DMS114 treated with DMSO at 0.1 percent for 48 hours (cell line): ENCODE measurements around the gene UQCRC2.
"Not testable (repeated sequence)": the region's sequence is repeated elsewhere in the genome, so short reads cannot be mapped to it uniquely, and the experiment has no call there.

Source experiments
- DNase-seq: peaks from one replicate; lab custom pipeline; 2025; ENCODE audit not compliant: unreplicated experiment; lab: John Stamatoyannopoulos, UW

UQCRC2 gene

GRCh38 chr16:21980032-21980431 lies 26.9 kb downstream of the UQCRC2 start:
- no peak for DNase-seq

GRCh38 chr16:21982108-21982507 lies 28.9 kb downstream of the UQCRC2 start:
- no peak for DNase-seq

GRCh38 chr16:21984062-21984461 lies 30.9 kb downstream of the UQCRC2 start:
- DNase-seq: no peak

- DNase-seq: no peak
These were observed 32.4 kb downstream of the UQCRC2 start for GRCh38 chr16:21985524-21985923.

- no peak for DNase-seq
These were observed 33.6 kb downstream of the UQCRC2 start for GRCh38 chr16:21986692-21987246.

GRCh38 chr16:21987498-21987897 lies 34.3 kb downstream of the UQCRC2 start:
- no peak for DNase-seq

- no peak for DNase-seq
These were observed 36.0 kb downstream of the UQCRC2 start for GRCh38 chr16:21989133-21989532.

- DNase-seq: no peak
These were observed 36.6 kb downstream of the UQCRC2 start for GRCh38 chr16:21989751-21990150.

- DNase-seq: no peak
These were observed 37.3 kb downstream of the UQCRC2 start for GRCh38 chr16:21990381-21990944.

GRCh38 chr16:21991621-21992020 lies 38.5 kb downstream of the UQCRC2 start:
- no peak for DNase-seq

GRCh38 chr16:21994856-21995465 lies 41.8 kb downstream of the UQCRC2 start:
- DNase-seq: no peak

GRCh38 chr16:21996923-21997696 lies 43.9 kb downstream of the UQCRC2 start:
- DNase-seq: no peak

GRCh38 chr16:21997697-21998480 lies 44.7 kb downstream of the UQCRC2 start:
- DNase-seq: no peak

- no peak for DNase-seq
These were observed 48.4 kb downstream of the UQCRC2 start for GRCh38 chr16:22001591-22001990.

GRCh38 chr16:22002047-22002446 lies 48.9 kb downstream of the UQCRC2 start:
- DNase-seq: not testable (repeated sequence)

- no peak for DNase-seq
These were observed 50.0 kb downstream of the UQCRC2 start for GRCh38 chr16:22003195-22003594.

- no peak for DNase-seq
These were observed 51.2 kb downstream of the UQCRC2 start for GRCh38 chr16:22004341-22004740.

GRCh38 chr16:22005746-22006145 lies 52.6 kb downstream of the UQCRC2 start:
- no peak for DNase-seq

- no peak for DNase-seq
These were observed 53.5 kb downstream of the UQCRC2 start for GRCh38 chr16:22006636-22007035.

GRCh38 chr16:22007159-22007508 lies 54.0 kb downstream of the UQCRC2 start:
- DNase-seq: no peak

- peak; percentile 8 for DNase-seq
These were observed 54.5 kb downstream of the UQCRC2 start, which contains the start of gene MOSMO for GRCh38 chr16:22007509-22008214. MOSMO (plus strand) TSS chr16:22008111; CDS start chr16:22008302, 191 bp downstream.
